Ishikawa (cell line): ENCODE data around the gene RASSF6.

Experiments used
- CREB1 ChIP-seq: IDR thresholded peaks from 2 replicates; pipeline ENCODE4 v1.6.1; 2012; ENCODE audit warnings: low read depth
- EGR1 ChIP-seq: IDR thresholded peaks from 2 replicates; pipeline ENCODE4 v1.6.1; 2012
- EP300 ChIP-seq: IDR thresholded peaks from 2 replicates; pipeline ENCODE4 v1.6.1; 2012; ENCODE audit warnings: borderline replicate concordance
- NFIC ChIP-seq: IDR thresholded peaks from 2 replicates; pipeline ENCODE4 v1.6.1; 2012
- RAD21 ChIP-seq: IDR thresholded peaks from 2 replicates; pipeline ENCODE4 v1.6.1; 2012; ENCODE audit warnings: low read depth
- YY1 ChIP-seq: IDR thresholded peaks from 2 replicates; pipeline ENCODE4 v1.6.1; 2012; ENCODE audit warnings: low read depth
- TF ChIP-seq, protein P1 (sequence below): IDR thresholded peaks from 2 replicates; pipeline ENCODE4 v1.6.1; 2012; ENCODE audit warnings: low read depth, mild to moderate bottlenecking
- TF ChIP-seq, protein P2 (sequence below): IDR thresholded peaks from 2 replicates; pipeline ENCODE4 v1.6.1; 2012

DNA sequence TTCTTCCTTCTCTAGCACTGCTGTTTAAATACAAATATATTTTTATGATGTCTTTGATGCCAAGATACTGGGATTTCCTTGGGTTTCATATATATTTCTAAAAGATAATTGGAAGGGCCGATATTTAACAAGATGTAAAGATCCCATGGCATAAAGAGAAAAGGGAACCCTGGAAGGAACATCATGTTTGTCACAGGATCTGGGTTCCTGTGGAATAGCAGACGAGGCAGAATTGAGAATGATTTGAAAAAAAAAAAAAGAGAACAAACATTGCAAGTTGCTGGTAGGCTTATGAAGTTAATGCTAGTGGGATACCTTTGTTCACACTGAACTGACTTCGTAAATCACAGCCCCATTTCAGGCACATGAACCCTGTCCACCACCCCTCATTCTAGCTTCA lies 33.6 kb downstream of the RASSF6 start:
- TF ChIP-seq EP300 (no peak), YY1 (no peak), RAD21 (no peak), NFIC (no peak), EGR1 (no peak), CREB1 (no peak)
- TF ChIP-seq, protein P1, sequence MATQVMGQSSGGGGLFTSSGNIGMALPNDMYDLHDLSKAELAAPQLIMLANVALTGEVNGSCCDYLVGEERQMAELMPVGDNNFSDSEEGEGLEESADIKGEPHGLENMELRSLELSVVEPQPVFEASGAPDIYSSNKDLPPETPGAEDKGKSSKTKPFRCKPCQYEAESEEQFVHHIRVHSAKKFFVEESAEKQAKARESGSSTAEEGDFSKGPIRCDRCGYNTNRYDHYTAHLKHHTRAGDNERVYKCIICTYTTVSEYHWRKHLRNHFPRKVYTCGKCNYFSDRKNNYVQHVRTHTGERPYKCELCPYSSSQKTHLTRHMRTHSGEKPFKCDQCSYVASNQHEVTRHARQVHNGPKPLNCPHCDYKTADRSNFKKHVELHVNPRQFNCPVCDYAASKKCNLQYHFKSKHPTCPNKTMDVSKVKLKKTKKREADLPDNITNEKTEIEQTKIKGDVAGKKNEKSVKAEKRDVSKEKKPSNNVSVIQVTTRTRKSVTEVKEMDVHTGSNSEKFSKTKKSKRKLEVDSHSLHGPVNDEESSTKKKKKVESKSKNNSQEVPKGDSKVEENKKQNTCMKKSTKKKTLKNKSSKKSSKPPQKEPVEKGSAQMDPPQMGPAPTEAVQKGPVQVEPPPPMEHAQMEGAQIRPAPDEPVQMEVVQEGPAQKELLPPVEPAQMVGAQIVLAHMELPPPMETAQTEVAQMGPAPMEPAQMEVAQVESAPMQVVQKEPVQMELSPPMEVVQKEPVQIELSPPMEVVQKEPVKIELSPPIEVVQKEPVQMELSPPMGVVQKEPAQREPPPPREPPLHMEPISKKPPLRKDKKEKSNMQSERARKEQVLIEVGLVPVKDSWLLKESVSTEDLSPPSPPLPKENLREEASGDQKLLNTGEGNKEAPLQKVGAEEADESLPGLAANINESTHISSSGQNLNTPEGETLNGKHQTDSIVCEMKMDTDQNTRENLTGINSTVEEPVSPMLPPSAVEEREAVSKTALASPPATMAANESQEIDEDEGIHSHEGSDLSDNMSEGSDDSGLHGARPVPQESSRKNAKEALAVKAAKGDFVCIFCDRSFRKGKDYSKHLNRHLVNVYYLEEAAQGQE, result no peak
- TF ChIP-seq, protein P2, sequence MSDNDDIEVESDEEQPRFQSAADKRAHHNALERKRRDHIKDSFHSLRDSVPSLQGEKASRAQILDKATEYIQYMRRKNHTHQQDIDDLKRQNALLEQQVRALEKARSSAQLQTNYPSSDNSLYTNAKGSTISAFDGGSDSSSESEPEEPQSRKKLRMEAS, result no peak
